Parathyroid adenoma (tissue), 2 donors: ENCODE data around the gene CEACAM1.

ENCODE experiments used
- H2AFZ ChIP-seq: fragments of 300-600 bp; sonication (generic); one replicate; pipeline ENCODE4 v1.7.0; 2017; ENCODE audit warnings: antibody characterized with exemption, mild to moderate bottlenecking
- H3K27ac ChIP-seq: fragments of 300-600 bp; sonication (generic); one replicate; pipeline ENCODE4 v1.7.0; 2017
- H3K27me3 ChIP-seq: fragments of 300-600 bp; sonication (generic); one replicate; pipeline ENCODE4 v1.7.0; 2017; ENCODE audit warnings: low read length; ENCODE audit not compliant: control insufficient read depth, insufficient read depth
- H3K36me3 ChIP-seq: fragments of 300-600 bp; sonication (generic); one replicate; pipeline ENCODE4 v1.7.0; 2017; ENCODE audit warnings: low read length; ENCODE audit not compliant: control insufficient read depth, insufficient read depth
- H3K4me1 ChIP-seq: fragments of 300-600 bp; sonication (generic); one replicate; pipeline ENCODE4 v1.7.0; 2017; ENCODE audit warnings: control low read depth
- H3K4me2 ChIP-seq: fragments of 300-600 bp; sonication (generic); one replicate; pipeline ENCODE4 v1.7.0; 2017; ENCODE audit warnings: low read length
- H3K4me3 ChIP-seq: fragments of 300-600 bp; sonication (generic); one replicate; pipeline ENCODE4 v1.7.0; 2017; ENCODE audit warnings: low read depth, low read length
- H3K79me2 ChIP-seq: fragments of 300-600 bp; sonication (generic); one replicate; pipeline ENCODE4 v1.7.0; 2017; ENCODE audit warnings: control low read depth
- H3K9ac ChIP-seq: fragments of 300-600 bp; sonication (generic); one replicate; pipeline ENCODE4 v1.7.0; 2017; ENCODE audit warnings: mild to moderate bottlenecking
- H3K9me3 ChIP-seq: fragments of 300-600 bp; sonication (generic); one replicate; pipeline ENCODE4 v1.7.0; 2017; ENCODE audit warnings: low read length; ENCODE audit not compliant: control insufficient read depth
- CTCF ChIP-seq: fragments of 300-600 bp; sonication (generic); IDR thresholded peaks from one replicate; pipeline ENCODE4 v1.7.0; 2017; ENCODE audit warnings: antibody characterized with exemption, mild to moderate bottlenecking
- donor health status: primary hyperparathyroidism.

The CEACAM1 gene

GRCh38 chr19:42528354-42529247, at the start of gene CEACAM1:
Gene CEACAM1 (minus strand): TSS chr19:42528481. CDS start chr19:42528374, 107 bp downstream.
- H2AFZ ChIP-seq: no peak within 1 kb of the TSS
- no peak for TF ChIP-seq CTCF
- H3K9ac ChIP-seq: no peak within 1 kb of the TSS
- no peaks in the 10 kb centered on the region for H3K27me3 ChIP-seq
- H3K4me3 ChIP-seq: no peak within 1 kb of the TSS
- H3K4me2 ChIP-seq: no peak within 1 kb of the TSS
- H3K9me3 ChIP-seq: no peaks in the 10 kb centered on the region
- H3K79me2 ChIP-seq: no peaks in the 10 kb centered on the region
- peak within 1 kb of the TSS; percentile 47 for H3K27ac ChIP-seq
- H3K36me3 ChIP-seq: no peaks in the 10 kb centered on the region
- H3K4me1 ChIP-seq: no peaks in the 10 kb centered on the region

GRCh38 chr19:42577016-42577415, 48.7 kb upstream of the CEACAM1 start:
- Histone ChIP-seq H3K79me2 (no peaks in the 10 kb centered on the region), H3K9ac (no peak overlapping the region), H3K4me3 (no peak overlapping the region), H3K9me3 (no peaks in the 10 kb centered on the region), H2AFZ (no peak overlapping the region), H3K4me2 (no peak overlapping the region), H3K4me1 (no peaks in the 10 kb centered on the region), H3K36me3 (no peaks in the 10 kb centered on the region), H3K27me3 (no peaks in the 10 kb centered on the region), H3K27ac (no peak overlapping the region)
- TF ChIP-seq CTCF: no peak

- no peak overlapping the region for H3K27ac ChIP-seq
These were observed 48.0 kb upstream of the CEACAM1 start for GRCh38 chr19:42576241-42576640.

GRCh38 chr19:42573642-42574041, 45.4 kb upstream of the CEACAM1 start:
- Histone ChIP-seq H3K27me3 (no peaks in the 10 kb centered on the region), H3K27ac (no peak overlapping the region), H3K36me3 (no peaks in the 10 kb centered on the region), H3K9me3 (no peaks in the 10 kb centered on the region), H3K4me1 (no peaks in the 10 kb centered on the region), H2AFZ (no peak overlapping the region), H3K4me3 (no peak overlapping the region), H3K9ac (no peak overlapping the region), H3K79me2 (no peaks in the 10 kb centered on the region), H3K4me2 (no peak overlapping the region)
- no peak for TF ChIP-seq CTCF

More at GRCh38 chr19:42576241-42576640, 48.0 kb upstream of the CEACAM1 start:
- no peak for TF ChIP-seq CTCF
- no peaks in the 10 kb centered on the region for H3K27me3 ChIP-seq
- H3K4me1 ChIP-seq: no peaks in the 10 kb centered on the region
- H3K9me3 ChIP-seq: no peaks in the 10 kb centered on the region
- no peak overlapping the region for H3K4me2 ChIP-seq
- no peak overlapping the region for H3K4me3 ChIP-seq
- H3K79me2 ChIP-seq: no peaks in the 10 kb centered on the region
- no peak overlapping the region for H3K9ac ChIP-seq
- no peak overlapping the region for H2AFZ ChIP-seq
- H3K36me3 ChIP-seq: no peaks in the 10 kb centered on the region

GRCh38 chr19:42571116-42571515, 42.8 kb upstream of the CEACAM1 start:
- no peaks in the 10 kb centered on the region for H3K4me1 ChIP-seq
- H3K27me3 ChIP-seq: no peaks in the 10 kb centered on the region
- H2AFZ ChIP-seq: no peak overlapping the region
- TF ChIP-seq CTCF: no peak
- H3K36me3 ChIP-seq: no peaks in the 10 kb centered on the region
- no peak overlapping the region for H3K9ac ChIP-seq
- H3K79me2 ChIP-seq: no peaks in the 10 kb centered on the region
- no peak overlapping the region for H3K4me3 ChIP-seq
- H3K27ac ChIP-seq: no peak overlapping the region
- H3K9me3 ChIP-seq: no peaks in the 10 kb centered on the region
- H3K4me2 ChIP-seq: no peak overlapping the region
